ENCODE measurements around the gene SH3YL1.
A peak's percentile ranks its signal among the peaks of the same experiment; 100 is the strongest.

Gene SH3YL1

GRCh38 chr2:257842-258241 is 6.0 kb downstream of the SH3YL1 start:
- DNase-seq (ENCODE audit: low read depth), result no peak

- DNase-seq (ENCODE audit: low read depth), result no peak
Observed at GRCh38 chr2:257429-257828, 6.4 kb downstream of the SH3YL1 start.

GRCh38 chr2:256094-256493 is 7.7 kb downstream of the SH3YL1 start:
- DNase-seq (ENCODE audit: low read depth), result no peak

GRCh38 chr2:255195-255594 is 8.6 kb downstream of the SH3YL1 start:
- no peak for DNase-seq (ENCODE audit: low read depth)

GRCh38 chr2:254241-254640 is 9.6 kb downstream of the SH3YL1 start:
- DNase-seq (ENCODE audit: low read depth), result no peak

- DNase-seq (ENCODE audit: low read depth), result no peak
Observed at GRCh38 chr2:253202-253638, 10.6 kb downstream of the SH3YL1 start.

GRCh38 chr2:252001-252602 is 11.7 kb downstream of the SH3YL1 start:
- DNase-seq (ENCODE audit: low read depth), result no peak

GRCh38 chr2:249538-250042 is 14.2 kb downstream of the SH3YL1 start:
- DNase-seq (ENCODE audit: low read depth), result no peak

- DNase-seq (ENCODE audit: low read depth), result no peak
Observed at GRCh38 chr2:248724-249123, 15.1 kb downstream of the SH3YL1 start.

- peak; percentile 26 for DNase-seq (ENCODE audit: low read depth)
Observed at GRCh38 chr2:246489-247144, 17.2 kb downstream of the SH3YL1 start.

GRCh38 chr2:244547-244946 is 19.3 kb downstream of the SH3YL1 start:
- DNase-seq (ENCODE audit: low read depth), result no peak

GRCh38 chr2:238869-239268 is 25.0 kb downstream of the SH3YL1 start:
- no peak for DNase-seq (ENCODE audit: low read depth)

- no peak for DNase-seq (ENCODE audit: low read depth)
Observed at GRCh38 chr2:238431-238830, 25.4 kb downstream of the SH3YL1 start.

GRCh38 chr2:237878-238277 is 26.0 kb downstream of the SH3YL1 start:
- DNase-seq (ENCODE audit: low read depth), result no peak

GRCh38 chr2:236993-237539 is 26.8 kb downstream of the SH3YL1 start:
- no peak for DNase-seq (ENCODE audit: low read depth)

- no peak for DNase-seq (ENCODE audit: low read depth)
Observed at GRCh38 chr2:234421-234820, 29.4 kb downstream of the SH3YL1 start.

- DNase-seq (ENCODE audit: low read depth), result no peak
Observed at GRCh38 chr2:233030-233429, 30.8 kb downstream of the SH3YL1 start.

- no peak for DNase-seq (ENCODE audit: low read depth)
Observed at GRCh38 chr2:231521-232185, 32.2 kb downstream of the SH3YL1 start.

- DNase-seq (ENCODE audit: low read depth), result no peak
Observed at GRCh38 chr2:228518-229278, 35.1 kb downstream of the SH3YL1 start.

GRCh38 chr2:228115-228514 is 35.7 kb downstream of the SH3YL1 start:
- DNase-seq (ENCODE audit: low read depth), result no peak

- DNase-seq (ENCODE audit: low read depth), result no peak
Observed at GRCh38 chr2:223971-224760, 39.7 kb downstream of the SH3YL1 start.

Measured in GM04503 (cell line).